GM19463 (cell line): Measurements from ENCODE around the gene SLC25A42.

Experiments used
- ATAC-seq: cut with Tn5 transposase; IDR thresholded peaks from one replicate; pipeline ENCODE4 v1.9.1; 2021; ENCODE audit warnings: mild to moderate bottlenecking, moderate library complexity; ENCODE audit not compliant: unreplicated experiment

Gene SLC25A42

GRCh38 chr19:19157808-19158207 is 94.0 kb downstream of the SLC25A42 start:
- no peak for ATAC-seq

GRCh38 chr19:19159534-19159933 is 95.7 kb downstream of the SLC25A42 start:
- ATAC-seq = no peak

GRCh38 chr19:19160461-19161035 is 96.8 kb downstream of the SLC25A42 start:
- no peak for ATAC-seq

DNA sequence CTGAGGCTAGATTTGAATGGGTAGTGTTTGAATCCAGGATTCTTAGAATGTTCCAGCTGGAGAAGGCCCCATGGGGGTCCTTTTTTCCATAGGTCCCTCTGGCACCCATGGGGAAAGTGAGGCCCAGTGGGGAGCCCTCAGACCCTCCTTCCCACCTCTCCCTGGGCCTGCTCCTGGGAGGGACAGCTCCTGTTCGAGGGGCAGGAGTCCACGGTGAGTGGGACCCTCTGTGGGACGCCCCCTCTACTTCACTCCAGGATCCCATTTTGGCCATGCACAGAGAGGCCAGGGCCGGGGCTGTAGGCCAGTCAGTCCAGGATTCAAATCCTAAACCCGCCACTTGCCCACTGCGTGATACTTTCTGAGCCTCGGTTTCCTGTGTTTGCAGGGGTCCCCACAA is 98.7 kb downstream of the SLC25A42 start:
- no peak for ATAC-seq
